Colonic mucosa (tissue), 4 donors: ENCODE results near the gene AXIN2. TPM values are rescaled to one million over a fixed set of nuclear protein-coding genes. Genes with fewer than 3 reads are reported as not detected.

Experiments used
- DNase-seq: peaks from one replicate; pipeline ENCODE4 v3.0.0-alpha.2; 2020
- H3K27ac ChIP-seq: fragments of 200-600 bp; one replicate; pipeline ENCODE4 v1.8.0; 2021
- H3K27me3 ChIP-seq: fragments of 200-600 bp; one replicate; pipeline ENCODE4 v1.8.0; 2021
- H3K36me3 ChIP-seq: fragments of 200-600 bp; one replicate; pipeline ENCODE4 v1.8.0; 2021
- H3K4me1 ChIP-seq: fragments of 200-600 bp; one replicate; pipeline ENCODE4 v1.8.0; 2021; ENCODE audit warnings: mild to moderate bottlenecking
- H3K4me3 ChIP-seq: fragments of 200-600 bp; one replicate; pipeline ENCODE4 v1.8.0; 2021
- H3K9ac ChIP-seq, 2 donors: one replicate each; pipeline ENCODE4 v1.7.0; 2013; ENCODE audit warnings: control low read depth in 2 of 2, low read depth in 2 of 2, low read length in 2 of 2
- H3K9me3 ChIP-seq: fragments of 200-600 bp; one replicate; pipeline ENCODE4 v1.8.0; 2021
- intact Hi-C: fragments of 100-400 bp; cut with DNase I; formaldehyde crosslinking; loops from one replicate; pipeline ENCODE4 v1.14.1; 2022
- total RNA-seq, 2 donors: library from RNA; stranded (reverse); fragmentation: NEBNext Ultra II Directional in 1 of 2; extraction: Animal tissue kit (Norgen Biotek cat#: 25700) in 1 of 2; gene quantifications; one replicate each; pipeline ENCODE4 v1.2.1, GENCODE V29; 2021
- TF ChIP-seq, protein P1 (sequence below): fragments of 200-600 bp; IDR thresholded peaks from one replicate; pipeline ENCODE4 v1.8.0; 2022; ENCODE audit warnings: antibody characterized with exemption, mild to moderate bottlenecking
- donor health status: healthy.
- donor health status: DM: no; HTN: no; CAD: no.
- donor health status: DM: no; HTN: no; CAD: no.

The AXIN2 gene
- total RNA-seq, 2 donors from 2014 or later = 38.0 to 41.6 TPM

GRCh38 chr17:65535777-65536572, 25.5 kb downstream of the AXIN2 start:
- Histone ChIP-seq H3K4me3 (no peak overlapping the region), H3K36me3 (peaks cover 11% of the 10 kb centered on the region), H3K9ac (no peak overlapping the region), H3K27ac (no peak overlapping the region), H3K27me3 (no peaks in the 10 kb centered on the region), H3K4me1 (no peaks in the 10 kb centered on the region), H3K9me3 (no peaks in the 10 kb centered on the region)
- TF ChIP-seq, protein P1, sequence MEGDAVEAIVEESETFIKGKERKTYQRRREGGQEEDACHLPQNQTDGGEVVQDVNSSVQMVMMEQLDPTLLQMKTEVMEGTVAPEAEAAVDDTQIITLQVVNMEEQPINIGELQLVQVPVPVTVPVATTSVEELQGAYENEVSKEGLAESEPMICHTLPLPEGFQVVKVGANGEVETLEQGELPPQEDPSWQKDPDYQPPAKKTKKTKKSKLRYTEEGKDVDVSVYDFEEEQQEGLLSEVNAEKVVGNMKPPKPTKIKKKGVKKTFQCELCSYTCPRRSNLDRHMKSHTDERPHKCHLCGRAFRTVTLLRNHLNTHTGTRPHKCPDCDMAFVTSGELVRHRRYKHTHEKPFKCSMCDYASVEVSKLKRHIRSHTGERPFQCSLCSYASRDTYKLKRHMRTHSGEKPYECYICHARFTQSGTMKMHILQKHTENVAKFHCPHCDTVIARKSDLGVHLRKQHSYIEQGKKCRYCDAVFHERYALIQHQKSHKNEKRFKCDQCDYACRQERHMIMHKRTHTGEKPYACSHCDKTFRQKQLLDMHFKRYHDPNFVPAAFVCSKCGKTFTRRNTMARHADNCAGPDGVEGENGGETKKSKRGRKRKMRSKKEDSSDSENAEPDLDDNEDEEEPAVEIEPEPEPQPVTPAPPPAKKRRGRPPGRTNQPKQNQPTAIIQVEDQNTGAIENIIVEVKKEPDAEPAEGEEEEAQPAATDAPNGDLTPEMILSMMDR = no peak
- intact Hi-C loops = no loop called here
- no peak for DNase-seq

DNA sequence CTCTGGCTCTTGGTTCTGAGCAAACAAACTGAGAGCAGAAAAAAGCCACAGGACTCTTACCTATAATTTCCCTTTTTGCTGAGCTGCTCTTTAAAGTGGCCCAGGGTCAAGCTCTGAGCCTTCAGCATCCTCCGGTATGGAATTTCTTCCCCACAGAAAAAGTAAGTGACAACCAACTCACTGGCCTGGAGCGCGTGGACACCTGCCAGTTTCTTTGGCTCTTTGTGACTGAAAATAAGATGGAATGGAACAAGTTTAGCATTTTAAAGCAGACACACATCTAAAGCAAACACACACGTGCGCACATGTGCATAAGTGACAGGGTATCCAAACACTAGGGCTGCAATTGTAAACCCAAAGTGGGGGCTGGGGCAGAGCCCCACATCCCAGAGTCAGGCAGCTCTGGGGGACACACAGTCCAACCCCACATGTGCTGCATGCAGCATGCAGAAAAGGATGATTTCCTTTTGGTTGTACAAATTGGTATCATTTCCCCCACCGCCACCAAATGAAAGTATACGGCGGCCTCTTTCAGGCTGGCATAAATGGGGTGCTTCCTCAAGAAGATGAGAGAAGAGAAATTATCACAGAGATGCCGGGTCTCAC, 27.5 kb downstream of the AXIN2 start:
- H3K9me3 ChIP-seq = no peaks in the 10 kb centered on the region
- no peak overlapping the region for H3K4me3 ChIP-seq
- TF ChIP-seq, protein P1 = no peak
- no peak overlapping the region for H3K9ac ChIP-seq
- H3K36me3 ChIP-seq = peaks cover 11% of the 10 kb centered on the region
- H3K4me1 ChIP-seq = no peaks in the 10 kb centered on the region
- no peak for DNase-seq
- H3K27me3 ChIP-seq = no peaks in the 10 kb centered on the region
- intact Hi-C loops = no loop called here
- H3K27ac ChIP-seq = no peak overlapping the region

GRCh38 chr17:65533056-65533745, 28.2 kb downstream of the AXIN2 start:
- Histone ChIP-seq H3K9me3 (no peaks in the 10 kb centered on the region), H3K4me1 (no peaks in the 10 kb centered on the region), H3K4me3 (no peak overlapping the region), H3K9ac (no peak overlapping the region), H3K27ac (no peak overlapping the region), H3K36me3 (peaks cover 11% of the 10 kb centered on the region), H3K27me3 (no peaks in the 10 kb centered on the region)
- intact Hi-C loops = no loop called here
- TF ChIP-seq, protein P1 = no peak
- no peak for DNase-seq

DNA sequence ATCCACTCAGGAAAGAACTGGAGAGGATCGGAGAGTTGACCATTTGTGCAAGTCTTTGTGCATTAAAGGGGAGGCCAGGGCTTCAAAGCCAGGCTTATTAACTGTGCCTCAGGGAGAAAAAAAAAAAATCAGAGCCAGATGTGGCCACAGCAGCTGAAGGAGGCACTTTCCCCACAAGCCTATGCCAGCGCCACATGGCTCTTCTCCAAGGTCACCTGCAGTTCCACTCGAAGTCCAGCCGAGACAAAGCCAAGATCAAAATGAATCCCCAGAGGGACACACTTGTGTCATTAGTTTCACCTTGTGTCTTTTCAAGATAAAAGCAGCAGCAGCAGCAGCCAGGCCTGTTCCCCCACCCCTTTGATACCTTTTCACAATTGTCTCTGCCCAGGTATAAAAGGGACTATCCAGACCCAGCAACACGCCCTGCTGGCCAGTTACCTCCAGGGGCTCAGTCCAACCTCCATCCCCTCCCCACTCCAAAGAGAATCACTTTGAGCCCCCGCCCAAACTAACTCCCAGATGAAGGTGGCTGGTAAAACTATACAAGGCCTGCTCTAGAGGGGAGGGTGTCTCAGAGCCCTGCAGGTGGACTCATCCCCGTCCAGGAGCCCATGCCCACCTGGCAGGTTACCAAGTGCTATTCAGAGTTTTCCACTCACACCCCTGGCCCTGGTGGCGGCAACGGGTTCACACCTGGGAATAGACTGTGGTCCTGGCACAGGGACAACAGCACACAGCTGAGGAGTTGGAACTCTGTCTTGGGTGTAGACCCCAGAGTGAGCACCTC, 29.2 kb downstream of the AXIN2 start:
- peaks cover 6% of the 10 kb centered on the region for H3K36me3 ChIP-seq
- TF ChIP-seq, protein P1 = no peak
- H3K27me3 ChIP-seq = no peaks in the 10 kb centered on the region
- no peak for DNase-seq
- H3K9me3 ChIP-seq = no peaks in the 10 kb centered on the region
- H3K4me1 ChIP-seq = no peaks in the 10 kb centered on the region
- no peak overlapping the region for H3K4me3 ChIP-seq
- intact Hi-C loops = no loop called here
- peak overlapping the region in 1 of 2 donors; percentile 38 for H3K9ac ChIP-seq
- H3K27ac ChIP-seq = no peak overlapping the region
